H9 (cell line): Measurements from ENCODE around the gene ATP2C1. TPM values are rescaled to one million over a fixed set of nuclear protein-coding genes. Genes with fewer than 3 reads are reported as not detected.

ENCODE experiments used
- DNase-seq: peaks from one replicate; pipeline ENCODE4 v3.0.0-alpha.2; 2017
- H2AFZ ChIP-seq: one replicate; pipeline ENCODE4 v1.6.1; 2013; ENCODE audit warnings: mild to moderate bottlenecking, low read length, control low read depth, moderate library complexity
- H2AK5ac ChIP-seq: 2 replicates; pipeline ENCODE4 v1.6.1; 2013; ENCODE audit warnings: low read length, control low read depth, mixed read lengths; ENCODE audit not compliant: insufficient read length
- H2BK120ac ChIP-seq: one replicate; pipeline ENCODE4 v1.6.1; 2013; ENCODE audit warnings: low read depth, mild to moderate bottlenecking, low read length, control low read depth, inconsistent platforms; ENCODE audit not compliant: poor library complexity, severe bottlenecking
- H2BK12ac ChIP-seq: 2 replicates; pipeline ENCODE4 v1.6.1; 2013; ENCODE audit warnings: low read length, control low read depth, mixed read lengths, low read depth; ENCODE audit not compliant: insufficient read length
- H2BK15ac ChIP-seq: 2 replicates; pipeline ENCODE4 v1.6.1; 2013; ENCODE audit warnings: low read depth, low read length, control low read depth
- H2BK20ac ChIP-seq: one replicate; pipeline ENCODE4 v1.6.1; 2013; ENCODE audit warnings: low read depth, mild to moderate bottlenecking, low read length, control low read depth, inconsistent platforms; ENCODE audit not compliant: poor library complexity, severe bottlenecking
- H2BK5ac ChIP-seq: 2 replicates; pipeline ENCODE4 v1.6.1; 2013; ENCODE audit warnings: low read length, control low read depth, mixed read lengths; ENCODE audit not compliant: insufficient read length
- H3K14ac ChIP-seq: 2 replicates; pipeline ENCODE4 v1.6.1; 2013; ENCODE audit warnings: low read length, control low read depth; ENCODE audit not compliant: insufficient read depth
- H3K18ac ChIP-seq: 2 replicates; pipeline ENCODE4 v1.6.1; 2013; ENCODE audit warnings: low read depth, mild to moderate bottlenecking, mixed read lengths, low read length, control low read depth; ENCODE audit not compliant: insufficient read length
- H3K23ac ChIP-seq: 2 replicates; pipeline ENCODE4 v1.6.1; 2013; ENCODE audit warnings: low read length, control low read depth, mixed read lengths, low read depth; ENCODE audit not compliant: insufficient read length
- H3K23me2 ChIP-seq: 2 replicates; pipeline ENCODE4 v1.6.1; 2013; ENCODE audit warnings: low read depth, mild to moderate bottlenecking, mixed read lengths, low read length, control low read depth; ENCODE audit not compliant: insufficient read length, poor library complexity, severe bottlenecking
- H3K27ac ChIP-seq: 2 replicates; pipeline ENCODE4 v1.5.1; 2013; ENCODE audit warnings: low read length, control low read depth, mixed read lengths, low read depth; ENCODE audit not compliant: insufficient read length
- H3K27me3 ChIP-seq: 2 replicates; pipeline ENCODE4 v1.6.1; 2013; ENCODE audit warnings: low read length, control low read depth, inconsistent platforms; ENCODE audit not compliant: insufficient read depth
- H3K4ac ChIP-seq: 2 replicates; pipeline ENCODE4 v1.6.1; 2013; ENCODE audit warnings: low read depth, mild to moderate bottlenecking, control low read depth, inconsistent platforms, low read length, moderate library complexity
- H3K4me1 ChIP-seq: 2 replicates; pipeline ENCODE4 v1.6.1; 2013; ENCODE audit warnings: low read length, control low read depth, inconsistent platforms; ENCODE audit not compliant: insufficient read depth
- H3K4me2 ChIP-seq: 2 replicates; pipeline ENCODE4 v1.6.1; 2013; ENCODE audit warnings: low read length, control low read depth, mixed read lengths; ENCODE audit not compliant: insufficient read length, insufficient read depth
- H3K56ac ChIP-seq: 2 replicates; pipeline ENCODE4 v1.6.1; 2013; ENCODE audit warnings: low read depth, mild to moderate bottlenecking, mixed read lengths, low read length, control low read depth; ENCODE audit not compliant: insufficient read length
- H3K79me1 ChIP-seq: 2 replicates; pipeline ENCODE4 v1.6.1; 2013; ENCODE audit warnings: low read depth, mild to moderate bottlenecking, moderate library complexity, low read length, control low read depth, inconsistent platforms; ENCODE audit not compliant: insufficient read depth, poor library complexity, severe bottlenecking
- H3K79me2 ChIP-seq: 2 replicates; pipeline ENCODE4 v1.6.1; 2013; ENCODE audit warnings: low read length, control low read depth, inconsistent platforms; ENCODE audit not compliant: insufficient read depth
- H3K9ac ChIP-seq: 2 replicates; pipeline ENCODE4 v1.6.1; 2013; ENCODE audit warnings: low read length, control low read depth, mixed read lengths; ENCODE audit not compliant: insufficient read length; ENCODE audit errors: extremely low read depth
- H3K9me3 ChIP-seq: one replicate; pipeline ENCODE4 v1.6.1; 2013; ENCODE audit warnings: low read depth, low read length, inconsistent platforms; ENCODE audit not compliant: control insufficient read depth
- H3T11ph ChIP-seq: one replicate; pipeline ENCODE4 v1.6.1; 2013; ENCODE audit warnings: mild to moderate bottlenecking, low read length, control low read depth, inconsistent platforms
- H4K20me1 ChIP-seq: one replicate; pipeline ENCODE4 v1.6.1; 2013; ENCODE audit not compliant: control insufficient read depth, insufficient read length, insufficient read depth
- H4K5ac ChIP-seq: 2 replicates; pipeline ENCODE4 v1.6.1; 2013; ENCODE audit warnings: low read depth, mild to moderate bottlenecking, mixed read lengths, low read length, control low read depth; ENCODE audit not compliant: insufficient read length
- H4K8ac ChIP-seq: replicated peaks from 2 replicates; pipeline ENCODE4 v1.6.1; 2013; ENCODE audit warnings: low read length, control low read depth, mixed read lengths, low read depth; ENCODE audit not compliant: insufficient read length
- H4K91ac ChIP-seq: 2 replicates; pipeline ENCODE4 v1.6.1; 2013; ENCODE audit warnings: low read depth, mild to moderate bottlenecking, moderate library complexity, mixed read lengths, low read length, control low read depth; ENCODE audit not compliant: insufficient read length
- H3K27ac Mint-ChIP-seq, 3 experiments: 2 replicates in 2 of 3; 3 replicates in 1 of 3; pipeline ENCODE4 v1.8.0; 2020 to 2021; ENCODE audit warnings: mixed read lengths in 3 of 3, mild to moderate bottlenecking in 1 of 3, moderate library complexity in 1 of 3
- H3K27me3 Mint-ChIP-seq: 2 replicates; pipeline ENCODE4 v1.8.0; 2021; ENCODE audit warnings: low read depth, mild to moderate bottlenecking, moderate library complexity, mixed read lengths
- H3K36me3 Mint-ChIP-seq, 3 experiments: 2 replicates in 2 of 3; 3 replicates in 1 of 3; pipeline ENCODE4 v1.8.0; 2020 to 2021; ENCODE audit warnings: low read depth in 3 of 3, mixed read lengths in 3 of 3; ENCODE audit not compliant: insufficient read depth in 1 of 3
- H3K4me1 Mint-ChIP-seq, 2 experiments: 2 replicates each; pipeline ENCODE4 v1.8.0; 2020; ENCODE audit warnings: mixed read lengths in 2 of 2
- H3K4me3 Mint-ChIP-seq, 2 experiments: 2 replicates in 1 of 2; 3 replicates in 1 of 2; pipeline ENCODE4 v1.8.0; 2020 to 2021; ENCODE audit warnings: mild to moderate bottlenecking in 2 of 2, mixed read lengths in 2 of 2, moderate library complexity in 1 of 2
- H3K9me3 Mint-ChIP-seq, 2 experiments: 2 replicates in 1 of 2; 3 replicates in 1 of 2; pipeline ENCODE4 v1.8.0; 2020; ENCODE audit warnings: mild to moderate bottlenecking in 2 of 2, mixed read lengths in 2 of 2, moderate library complexity in 1 of 2
- WGBS: extraction: QIAGEN DNeasy Blood & Tissue Kit; methylation state at CpG from one replicate; pipeline ENCODE4 v1.1.7; 2013; ENCODE audit warnings: missing lambda C conversion rate, low lambda C conversion rate, mixed read lengths; ENCODE audit not compliant: insufficient read length; ENCODE audit errors: extremely low coverage; 5-methylcytosine and 5-hydroxymethylcytosine counted together
- total RNA-seq: library from RNA; stranded (reverse); gene quantifications from 2 replicates; pipeline ENCODE4 v1.2.1, GENCODE V29; 2021
- TF ChIP-seq, protein P1 (sequence below): fragments of 200-600 bp; sonication (generic); conservative IDR thresholded peaks from 3 replicates; pipeline ENCODE4 v1.8.0; 2021; ENCODE audit warnings: antibody characterized with exemption, mild to moderate bottlenecking

Gene ATP2C1
- total RNA-seq, 1 experiment from 2014 or later, result 65.5 TPM

DNA sequence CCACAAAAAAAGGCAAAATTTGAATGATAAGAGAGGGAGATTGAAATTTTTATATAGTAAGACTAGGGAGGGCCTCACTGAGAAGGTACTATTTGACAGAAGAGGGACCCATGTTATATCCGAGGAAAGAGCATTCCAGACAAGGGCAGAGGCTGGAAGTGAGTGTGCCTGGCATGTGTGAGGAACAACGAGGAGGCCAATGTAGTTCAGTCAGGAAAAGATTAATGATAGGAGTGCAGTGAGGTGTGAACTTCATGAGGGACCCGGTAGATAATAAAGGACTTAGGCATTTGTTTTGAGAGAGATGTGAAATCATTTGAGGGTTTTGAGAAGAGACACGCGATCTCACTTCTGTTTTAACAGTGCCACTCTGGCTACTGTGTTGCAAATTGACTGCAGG is 96.4 kb downstream of the ATP2C1 start:
- no peak overlapping the region for H3K4ac ChIP-seq
- no peak overlapping the region for H3K23ac ChIP-seq
- no peak overlapping the region for H4K8ac ChIP-seq
- no peaks in the 10 kb centered on the region for H3K79me2 ChIP-seq
- DNase-seq, result no peak
- H3K56ac ChIP-seq, result no peak overlapping the region
- H2BK5ac ChIP-seq, result no peak overlapping the region
- Mint-ChIP-seq H3K27ac (no peak overlapping the region), H3K27me3 (no peaks in the 10 kb centered on the region), H3K36me3 (peaks cover 7 to 18% (median 14%) of the 10 kb centered on the region in 3 experiments; a peak in 6 of 7 replicates), H3K4me1 (peaks cover 2 to 4% of the 10 kb centered on the region in 2 experiments; a peak in 2 of 4 replicates), H3K9me3 (no peaks in the 10 kb centered on the region), H3K4me3 (no peak overlapping the region)
- no peak overlapping the region for H3K27ac ChIP-seq
- no peak overlapping the region for H3K9ac ChIP-seq
- no peaks in the 10 kb centered on the region for H3K4me1 ChIP-seq
- no peak overlapping the region for H3K14ac ChIP-seq
- no peak overlapping the region for H4K5ac ChIP-seq
- H3K9me3 ChIP-seq, result no peaks in the 10 kb centered on the region
- no peaks in the 10 kb centered on the region for H3K27me3 ChIP-seq
- H2BK15ac ChIP-seq, result no peak overlapping the region
- H2BK20ac ChIP-seq, result no peak overlapping the region
- no peak overlapping the region for H4K91ac ChIP-seq
- H3K18ac ChIP-seq, result no peak overlapping the region
- no peaks in the 10 kb centered on the region for H3K79me1 ChIP-seq
- no CpG with 5 or more reads among the region's 5 CpGs for WGBS
- no peaks in the 10 kb centered on the region for H3K23me2 ChIP-seq
- no peak overlapping the region for H2BK120ac ChIP-seq
- no peak overlapping the region for H3K4me2 ChIP-seq
- TF ChIP-seq, protein P1, sequence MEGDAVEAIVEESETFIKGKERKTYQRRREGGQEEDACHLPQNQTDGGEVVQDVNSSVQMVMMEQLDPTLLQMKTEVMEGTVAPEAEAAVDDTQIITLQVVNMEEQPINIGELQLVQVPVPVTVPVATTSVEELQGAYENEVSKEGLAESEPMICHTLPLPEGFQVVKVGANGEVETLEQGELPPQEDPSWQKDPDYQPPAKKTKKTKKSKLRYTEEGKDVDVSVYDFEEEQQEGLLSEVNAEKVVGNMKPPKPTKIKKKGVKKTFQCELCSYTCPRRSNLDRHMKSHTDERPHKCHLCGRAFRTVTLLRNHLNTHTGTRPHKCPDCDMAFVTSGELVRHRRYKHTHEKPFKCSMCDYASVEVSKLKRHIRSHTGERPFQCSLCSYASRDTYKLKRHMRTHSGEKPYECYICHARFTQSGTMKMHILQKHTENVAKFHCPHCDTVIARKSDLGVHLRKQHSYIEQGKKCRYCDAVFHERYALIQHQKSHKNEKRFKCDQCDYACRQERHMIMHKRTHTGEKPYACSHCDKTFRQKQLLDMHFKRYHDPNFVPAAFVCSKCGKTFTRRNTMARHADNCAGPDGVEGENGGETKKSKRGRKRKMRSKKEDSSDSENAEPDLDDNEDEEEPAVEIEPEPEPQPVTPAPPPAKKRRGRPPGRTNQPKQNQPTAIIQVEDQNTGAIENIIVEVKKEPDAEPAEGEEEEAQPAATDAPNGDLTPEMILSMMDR, result no peak
- no peak overlapping the region for H2AK5ac ChIP-seq
- H2BK12ac ChIP-seq, result no peak overlapping the region
- no peaks in the 10 kb centered on the region for H4K20me1 ChIP-seq
- H3T11ph ChIP-seq, result no peak overlapping the region
- H2AFZ ChIP-seq, result no peak overlapping the region
